ENCODE results near the gene TBXAS1. TPM values are rescaled to one million over a fixed set of nuclear protein-coding genes. Genes with fewer than 3 reads are reported as not detected.

TBXAS1 gene
- total and polyA plus RNA-seq, 4 donors, result 4.1 to 22.4 (median 12.2) TPM

DNA sequence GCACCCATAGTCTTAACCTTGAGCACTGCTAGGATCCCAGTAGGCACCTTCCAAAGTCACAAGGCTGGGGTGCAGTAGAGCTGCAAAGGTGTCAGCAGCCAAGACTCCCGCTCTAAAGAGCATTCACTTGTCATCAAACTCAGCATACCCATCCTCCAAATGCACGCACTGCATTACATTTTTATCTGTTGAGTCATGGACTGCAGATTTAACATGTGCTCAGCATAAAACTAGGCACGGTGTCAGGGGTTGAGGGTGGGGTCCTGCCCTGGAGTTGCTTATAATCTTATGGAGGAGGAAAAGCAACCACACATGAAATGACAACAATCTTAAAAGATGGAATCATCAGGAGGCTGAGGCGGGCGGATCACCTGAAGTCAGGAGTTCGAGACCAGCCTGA, 131.1 kb downstream of the TBXAS1 start:
- Histone ChIP-seq H3K36me3 (ENCODE audit: control insufficient read depth in 4 of 4, insufficient read depth in 3 of 4, low read depth in 1 of 4, low read length in 3 of 4) (no peaks in the 10 kb centered on the region), H3K9me3 (ENCODE audit: control insufficient read depth in 4 of 4, low read length in 3 of 4) (no peaks in the 10 kb centered on the region), H3K9ac (ENCODE audit: low read depth in 1 of 2, low read length in 2 of 2) (no peak overlapping the region), H3K27me3 (ENCODE audit: control insufficient read depth in 4 of 4, insufficient read depth in 4 of 4, low read length in 3 of 4) (no peaks in the 10 kb centered on the region), H3K4me3 (ENCODE audit: low read depth in 1 of 3, low read length in 3 of 3) (no peak overlapping the region), H3K4me1 (ENCODE audit: control insufficient read depth in 4 of 4, insufficient read depth in 4 of 4, low read length in 3 of 4) (no peaks in the 10 kb centered on the region), H3K27ac (ENCODE audit: low read depth in 1 of 2, low read length in 2 of 2) (no peak overlapping the region)
- TF ChIP-seq, protein P1, sequence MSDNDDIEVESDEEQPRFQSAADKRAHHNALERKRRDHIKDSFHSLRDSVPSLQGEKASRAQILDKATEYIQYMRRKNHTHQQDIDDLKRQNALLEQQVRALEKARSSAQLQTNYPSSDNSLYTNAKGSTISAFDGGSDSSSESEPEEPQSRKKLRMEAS (IDR thresholded peaks at IDR 0.05), result no peak
- TF ChIP-seq GABPA (IDR thresholded peaks at IDR 0.05 in 1 of 2, conservative IDR thresholded peaks at IDR 0.05 in 1 of 2) (no peak), FOXA1 (IDR thresholded peaks at IDR 0.05) (no peak), RAD21 (IDR thresholded peaks at IDR 0.05) (no peak), CTCF (IDR thresholded peaks at IDR 0.05; ENCODE audit: low read depth, low read length, missing input control) (no peak), HNF4G (IDR thresholded peaks at IDR 0.05) (no peak), JUND (IDR thresholded peaks at IDR 0.05) (no peak), FOXA2 (IDR thresholded peaks at IDR 0.05) (no peak), EGR1 (IDR thresholded peaks at IDR 0.05; ENCODE audit: low read depth in 2 of 2) (no peak), TAF1 (conservative IDR thresholded peaks at IDR 0.05) (no peak), RXRA (IDR thresholded peaks at IDR 0.05) (no peak), ATF3 (IDR thresholded peaks at IDR 0.05) (no peak), YY1 (IDR thresholded peaks at IDR 0.05) (no peak), HNF4A (conservative IDR thresholded peaks at IDR 0.05) (no peak), NR2F2 (IDR thresholded peaks at IDR 0.05) (no peak), SP1 (IDR thresholded peaks at IDR 0.05) (no peak)
- TF ChIP-seq, protein P2, sequence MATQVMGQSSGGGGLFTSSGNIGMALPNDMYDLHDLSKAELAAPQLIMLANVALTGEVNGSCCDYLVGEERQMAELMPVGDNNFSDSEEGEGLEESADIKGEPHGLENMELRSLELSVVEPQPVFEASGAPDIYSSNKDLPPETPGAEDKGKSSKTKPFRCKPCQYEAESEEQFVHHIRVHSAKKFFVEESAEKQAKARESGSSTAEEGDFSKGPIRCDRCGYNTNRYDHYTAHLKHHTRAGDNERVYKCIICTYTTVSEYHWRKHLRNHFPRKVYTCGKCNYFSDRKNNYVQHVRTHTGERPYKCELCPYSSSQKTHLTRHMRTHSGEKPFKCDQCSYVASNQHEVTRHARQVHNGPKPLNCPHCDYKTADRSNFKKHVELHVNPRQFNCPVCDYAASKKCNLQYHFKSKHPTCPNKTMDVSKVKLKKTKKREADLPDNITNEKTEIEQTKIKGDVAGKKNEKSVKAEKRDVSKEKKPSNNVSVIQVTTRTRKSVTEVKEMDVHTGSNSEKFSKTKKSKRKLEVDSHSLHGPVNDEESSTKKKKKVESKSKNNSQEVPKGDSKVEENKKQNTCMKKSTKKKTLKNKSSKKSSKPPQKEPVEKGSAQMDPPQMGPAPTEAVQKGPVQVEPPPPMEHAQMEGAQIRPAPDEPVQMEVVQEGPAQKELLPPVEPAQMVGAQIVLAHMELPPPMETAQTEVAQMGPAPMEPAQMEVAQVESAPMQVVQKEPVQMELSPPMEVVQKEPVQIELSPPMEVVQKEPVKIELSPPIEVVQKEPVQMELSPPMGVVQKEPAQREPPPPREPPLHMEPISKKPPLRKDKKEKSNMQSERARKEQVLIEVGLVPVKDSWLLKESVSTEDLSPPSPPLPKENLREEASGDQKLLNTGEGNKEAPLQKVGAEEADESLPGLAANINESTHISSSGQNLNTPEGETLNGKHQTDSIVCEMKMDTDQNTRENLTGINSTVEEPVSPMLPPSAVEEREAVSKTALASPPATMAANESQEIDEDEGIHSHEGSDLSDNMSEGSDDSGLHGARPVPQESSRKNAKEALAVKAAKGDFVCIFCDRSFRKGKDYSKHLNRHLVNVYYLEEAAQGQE (IDR thresholded peaks at IDR 0.05), result no peak
- no peak for DNase-seq (ENCODE audit: low spot score)
- WGBS, result 90% methylated on average over 6 of the region's 6 CpGs

- H3K4me1 ChIP-seq (ENCODE audit: control insufficient read depth in 4 of 4, insufficient read depth in 4 of 4, low read length in 3 of 4), result no peaks in the 10 kb centered on the region
- H3K9ac ChIP-seq (ENCODE audit: low read depth in 1 of 2, low read length in 2 of 2), result no peak overlapping the region
- H3K27ac ChIP-seq (ENCODE audit: low read depth in 1 of 2, low read length in 2 of 2), result no peak overlapping the region
- no peaks in the 10 kb centered on the region for H3K36me3 ChIP-seq (ENCODE audit: control insufficient read depth in 4 of 4, insufficient read depth in 3 of 4, low read depth in 1 of 4, low read length in 3 of 4)
- no peak overlapping the region for H3K4me3 ChIP-seq (ENCODE audit: low read depth in 1 of 3, low read length in 3 of 3)
- 96% methylated on average over 4 of the region's 4 CpGs for WGBS
- no peaks in the 10 kb centered on the region for H3K9me3 ChIP-seq (ENCODE audit: control insufficient read depth in 4 of 4, low read length in 3 of 4)
- H3K27me3 ChIP-seq (ENCODE audit: control insufficient read depth in 4 of 4, insufficient read depth in 4 of 4, low read length in 3 of 4), result no peaks in the 10 kb centered on the region
- no peak for TF ChIP-seq FOXA2 (IDR thresholded peaks at IDR 0.05)
- TF ChIP-seq YY1 (IDR thresholded peaks at IDR 0.05), result no peak
- DNase-seq (ENCODE audit: low spot score), result no peak
These were observed 137.0 kb downstream of the TBXAS1 start for GRCh38 chr7:139965942-139966628.

Data from liver (tissue), 9 donors.